ENCODE measurements around the gene FOXS1. TPM values are rescaled to one million over a fixed set of nuclear protein-coding genes. Genes with fewer than 3 reads are reported as not detected.

The FOXS1 gene
- total RNA-seq, 2 donors from 2014 or later = 1.6 to 3.1 TPM

- intact Hi-C loops (cut with DNase I) = no loop called here
- no peak for ATAC-seq
Measured at GRCh38 chr20:31862506-31862905, 17.1 kb upstream of the FOXS1 start.

GRCh38 chr20:31862157-31862470 is 16.7 kb upstream of the FOXS1 start:
- DNase-seq = no peak
- ATAC-seq = no peak
- intact Hi-C loops (cut with DNase I) = no loop called here

More at GRCh38 chr20:31862506-31862905, 17.1 kb upstream of the FOXS1 start:
- no peak for DNase-seq

GRCh38 chr20:31861385-31862156 is 16.2 kb upstream of the FOXS1 start:
- DNase-seq (peak; percentile 79), ATAC-seq (peak; percentile 86)
- intact Hi-C loops (cut with DNase I) = no loop called here

- intact Hi-C loops (cut with DNase I) = no loop called here
- DNase-seq = no peak
- peak; percentile 43 to 46 for ATAC-seq
Measured at GRCh38 chr20:31861135-31861384, 15.7 kb upstream of the FOXS1 start.

GRCh38 chr20:31860390-31861134 is 15.2 kb upstream of the FOXS1 start:
- ATAC-seq (peak; percentile 27 to 79), DNase-seq (no peak)
- intact Hi-C loops (cut with DNase I) = no loop called here

GRCh38 chr20:31859998-31860380 is 14.6 kb upstream of the FOXS1 start:
- DNase-seq (no peak), ATAC-seq (no peak)
- intact Hi-C loops (cut with DNase I) = no loop called here

GRCh38 chr20:31859266-31859997 is 14.0 kb upstream of the FOXS1 start:
- intact Hi-C loops (cut with DNase I) = no loop called here
- DNase-seq (no peak), ATAC-seq (no peak)

- intact Hi-C loops (cut with DNase I) = no loop called here
- no peak for ATAC-seq
Measured at GRCh38 chr20:31858760-31859083, 13.3 kb upstream of the FOXS1 start.

GRCh38 chr20:31857861-31858759 is 12.7 kb upstream of the FOXS1 start:
- intact Hi-C loops (cut with DNase I) = no loop called here
- DNase-seq (no peak), ATAC-seq (no peak)

More at GRCh38 chr20:31858760-31859083, 13.3 kb upstream of the FOXS1 start:
- no peak for DNase-seq

- DNase-seq (no peak), ATAC-seq (no peak)
- intact Hi-C loops (cut with DNase I) = no loop called here
Measured at GRCh38 chr20:31856516-31856915, 11.1 kb upstream of the FOXS1 start.

GRCh38 chr20:31853481-31853880 is 8.1 kb upstream of the FOXS1 start:
- intact Hi-C loops (cut with DNase I) = loop anchor here (2.0 to 5.0 kb wide), 4 partner anchors 99 to 239 kb away; partner anchors contain the start of gene PDRG1 (in 2 of the 2)
- no peak for ATAC-seq
- no peak for DNase-seq

GRCh38 chr20:31851240-31851955 is 6.0 kb upstream of the FOXS1 start:
- no peak for DNase-seq
- intact Hi-C loops (cut with DNase I) = loop anchor here in 1 of 2 donors (5.0 kb wide), 2 partner anchors 101 to 181 kb away; partner anchors contain the start of gene PDRG1
- ATAC-seq = no peak

- ATAC-seq = no peak
- intact Hi-C loops (cut with DNase I) = no loop called here
- DNase-seq = no peak
Measured at GRCh38 chr20:31849306-31849930, 4.0 kb upstream of the FOXS1 start.

- intact Hi-C loops (cut with DNase I) = no loop called here
- no peak for DNase-seq
- no peak for ATAC-seq
Measured at GRCh38 chr20:31848088-31848999, 2.9 kb upstream of the FOXS1 start.

- DNase-seq (no peak), ATAC-seq (no peak)
- intact Hi-C loops (cut with DNase I) = no loop called here
Measured at GRCh38 chr20:31846793-31847138, 1.4 kb upstream of the FOXS1 start.

GRCh38 chr20:31844737-31845299 is 586 bp downstream of the FOXS1 start:
- ATAC-seq (no peak), DNase-seq (no peak)
- intact Hi-C loops (cut with DNase I) = no loop called here

- no peak for ATAC-seq
- DNase-seq = no peak
- intact Hi-C loops (cut with DNase I) = no loop called here
Measured at GRCh38 chr20:31843881-31844280, 1.5 kb downstream of the FOXS1 start.
